Trophoblast cell (in vitro differentiated cells and primary cell): Measurements from ENCODE around the gene ARID5A.
"Not testable (repeated sequence)": the region's sequence is repeated elsewhere in the genome, so short reads cannot be mapped to it uniquely, and the experiment has no call there.

Experiments
- DNase-seq, 2 donors: peaks; one replicate each; pipeline ENCODE4 v3.0.0-alpha.2; 2016
- H2AFZ ChIP-seq: 2 replicates; pipeline ENCODE4 v1.6.1; 2013; ENCODE audit warnings: low read length, moderate library complexity, mild to moderate bottlenecking; ENCODE audit not compliant: insufficient read depth, poor library complexity
- H2AK5ac ChIP-seq: 2 replicates; pipeline ENCODE4 v1.6.1; 2013; ENCODE audit warnings: mild to moderate bottlenecking, low read length
- H2BK120ac ChIP-seq: 2 replicates; pipeline ENCODE4 v1.6.1; 2013; ENCODE audit warnings: low read length, mild to moderate bottlenecking, moderate library complexity; ENCODE audit not compliant: insufficient read depth, poor library complexity
- H2BK12ac ChIP-seq: 2 replicates; pipeline ENCODE4 v1.6.1; 2013; ENCODE audit warnings: mild to moderate bottlenecking, low read length, moderate library complexity
- H2BK5ac ChIP-seq: 2 replicates; pipeline ENCODE4 v1.6.1; 2013; ENCODE audit warnings: low read length, low read depth, moderate library complexity, mild to moderate bottlenecking; ENCODE audit not compliant: poor library complexity
- H3K14ac ChIP-seq: 2 replicates; pipeline ENCODE4 v1.6.1; 2013; ENCODE audit warnings: mild to moderate bottlenecking, low read length
- H3K18ac ChIP-seq: 2 replicates; pipeline ENCODE4 v1.6.1; 2013; ENCODE audit warnings: mild to moderate bottlenecking, low read length
- H3K23ac ChIP-seq: 2 replicates; pipeline ENCODE4 v1.6.1; 2013; ENCODE audit warnings: low read length
- H3K27ac ChIP-seq: 2 replicates; pipeline ENCODE4 v1.5.1; 2013; ENCODE audit warnings: low read depth, mild to moderate bottlenecking, inconsistent platforms, low read length, moderate library complexity
- H3K27me3 ChIP-seq: 2 replicates; pipeline ENCODE4 v1.6.1; 2013; ENCODE audit warnings: inconsistent platforms, mild to moderate bottlenecking, low read length, moderate library complexity; ENCODE audit not compliant: insufficient read depth
- H3K36me3 ChIP-seq, 2 experiments: 1 replicate in 1 of 2; 2 replicates in 1 of 2; pipeline ENCODE4 v1.6.1; 2013; ENCODE audit warnings: low read length in 2 of 2, mild to moderate bottlenecking in 2 of 2, moderate library complexity in 1 of 2; ENCODE audit not compliant: insufficient read depth in 2 of 2, control insufficient read depth in 1 of 2
- H3K4ac ChIP-seq: 2 replicates; pipeline ENCODE4 v1.6.1; 2013; ENCODE audit warnings: low read depth, mild to moderate bottlenecking, low read length, moderate library complexity
- H3K4me1 ChIP-seq, 2 experiments: 1 replicate in 1 of 2; 2 replicates in 1 of 2; pipeline ENCODE4 v1.6.1; 2013; ENCODE audit warnings: low read length in 2 of 2, mild to moderate bottlenecking in 2 of 2, moderate library complexity in 1 of 2; ENCODE audit not compliant: insufficient read depth in 2 of 2, control insufficient read depth in 1 of 2
- H3K4me2 ChIP-seq: 2 replicates; pipeline ENCODE4 v1.6.1; 2013; ENCODE audit warnings: inconsistent platforms, mild to moderate bottlenecking, low read length, moderate library complexity
- H3K4me3 ChIP-seq: 2 replicates; pipeline ENCODE4 v1.5.1; 2013; ENCODE audit warnings: mild to moderate bottlenecking, low read depth, low read length, inconsistent platforms
- H3K79me1 ChIP-seq: one replicate; pipeline ENCODE4 v1.6.1; 2013; ENCODE audit warnings: low read length
- H3K79me2 ChIP-seq: 2 replicates; pipeline ENCODE4 v1.6.1; 2013; ENCODE audit warnings: low read length, mild to moderate bottlenecking; ENCODE audit not compliant: control insufficient read depth, insufficient read depth, poor library complexity
- H3K9ac ChIP-seq: 2 replicates; pipeline ENCODE4 v1.6.1; 2013; ENCODE audit warnings: mild to moderate bottlenecking, low read length
- H3K9me3 ChIP-seq: 2 replicates; pipeline ENCODE4 v1.6.1; 2013; ENCODE audit warnings: low read depth, mild to moderate bottlenecking, control low read depth, inconsistent platforms, low read length; ENCODE audit not compliant: insufficient read depth
- H4K12ac ChIP-seq: 2 replicates; pipeline ENCODE4 v1.6.1; 2013; ENCODE audit warnings: low read depth, mild to moderate bottlenecking, low read length, moderate library complexity
- H4K8ac ChIP-seq: 2 replicates; pipeline ENCODE4 v1.6.1; 2013; ENCODE audit warnings: low read depth, mild to moderate bottlenecking, low read length, moderate library complexity
- H4K91ac ChIP-seq: one replicate; pipeline ENCODE4 v1.6.1; 2013; ENCODE audit warnings: low read depth, mild to moderate bottlenecking, low read length, moderate library complexity
- WGBS: extraction: QIAGEN DNeasy Blood & Tissue Kit; methylation state at CpG from one replicate; pipeline ENCODE4 v1.1.7; 2013; ENCODE audit warnings: missing lambda C conversion rate; ENCODE audit not compliant: insufficient read length, insufficient coverage; ENCODE audit errors: extremely low coverage; 5-methylcytosine and 5-hydroxymethylcytosine counted together

ARID5A gene

GRCh38 chr2:96551605-96552314 is 15.2 kb downstream of the ARID5A start:
- no peak overlapping the region for H3K27ac ChIP-seq
- no CpG with 5 or more reads among the region's 25 CpGs for WGBS
- no peaks in the 10 kb centered on the region for H3K9me3 ChIP-seq
- H3K4ac ChIP-seq = no peak overlapping the region
- no peaks in the 10 kb centered on the region for H3K27me3 ChIP-seq
- no peak overlapping the region for H3K18ac ChIP-seq
- H3K4me1 ChIP-seq = peaks cover 5 to 6% of the 10 kb centered on the region in 2 experiments
- H3K4me2 ChIP-seq = no peak overlapping the region
- no peak overlapping the region for H3K9ac ChIP-seq
- no peak overlapping the region for H2AFZ ChIP-seq
- no peaks in the 10 kb centered on the region for H3K36me3 ChIP-seq
- DNase-seq = no peak
- H4K91ac ChIP-seq = no peak overlapping the region
- no peaks in the 10 kb centered on the region for H3K79me2 ChIP-seq
- no peak overlapping the region for H2BK120ac ChIP-seq
- no peak overlapping the region for H3K4me3 ChIP-seq
- no peak overlapping the region for H2BK5ac ChIP-seq
- no peak overlapping the region for H3K14ac ChIP-seq
- H3K79me1 ChIP-seq = no peaks in the 10 kb centered on the region
- no peak overlapping the region for H3K23ac ChIP-seq
- no peak overlapping the region for H2BK12ac ChIP-seq
- H2AK5ac ChIP-seq = no peak overlapping the region
- no peak overlapping the region for H4K8ac ChIP-seq
- H4K12ac ChIP-seq = no peak overlapping the region

DNA sequence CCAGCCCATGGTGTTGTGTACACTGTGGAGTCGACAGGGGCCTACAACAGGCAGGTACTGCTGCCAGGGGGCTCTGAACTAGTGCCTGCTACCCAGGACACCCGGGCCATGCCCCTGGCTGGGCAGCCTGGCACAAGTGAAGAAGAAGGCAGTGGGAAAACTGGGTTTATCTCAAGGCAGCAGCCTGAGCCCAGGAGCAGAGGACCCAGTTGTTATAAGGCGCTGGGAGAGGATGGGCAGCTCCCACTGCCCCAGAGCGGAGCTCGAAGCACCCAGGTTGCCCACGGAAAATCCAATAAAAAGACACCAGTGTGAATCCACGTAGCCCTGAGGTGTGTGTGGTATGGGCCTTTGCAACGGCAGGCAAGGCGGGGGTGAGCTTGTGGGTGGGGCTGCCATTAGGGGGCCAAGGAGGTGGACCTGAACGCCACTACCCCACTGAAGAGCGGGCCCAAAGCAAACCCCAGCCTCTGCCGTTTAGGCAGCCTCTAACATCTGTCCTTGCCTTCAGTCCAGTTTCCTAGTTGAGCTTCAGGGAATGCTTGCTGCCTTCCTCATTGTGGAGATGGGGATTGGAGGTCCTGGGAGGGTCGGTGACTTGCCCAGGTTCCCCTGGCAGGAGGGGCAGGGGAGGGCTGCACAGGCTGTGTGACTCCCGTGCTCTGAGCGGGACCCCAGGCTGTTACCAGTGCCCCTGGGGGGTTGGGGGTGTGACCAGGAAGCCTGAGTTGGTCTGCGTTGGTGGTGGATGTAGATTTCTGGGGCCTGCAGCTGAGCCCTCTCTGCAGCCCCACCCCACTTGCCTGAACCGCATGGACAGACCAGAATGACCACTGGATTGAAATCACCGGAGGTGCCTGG is 16.0 kb downstream of the ARID5A start:
- Histone ChIP-seq H3K4me3 (no peak overlapping the region), H3K18ac (no peak overlapping the region), H3K9ac (no peak overlapping the region), H4K91ac (no peak overlapping the region), H3K4ac (no peak overlapping the region), H2AK5ac (no peak overlapping the region), H3K4me2 (no peak overlapping the region), H2AFZ (no peak overlapping the region), H3K27ac (no peak overlapping the region), H2BK120ac (no peak overlapping the region), H3K4me1 (peaks cover 5 to 6% of the 10 kb centered on the region in 2 experiments), H4K12ac (no peak overlapping the region), H4K8ac (no peak overlapping the region), H2BK12ac (no peak overlapping the region), H3K79me1 (no peaks in the 10 kb centered on the region), H3K23ac (no peak overlapping the region), H3K9me3 (no peaks in the 10 kb centered on the region), H2BK5ac (no peak overlapping the region), H3K79me2 (no peaks in the 10 kb centered on the region), H3K36me3 (no peaks in the 10 kb centered on the region), H3K27me3 (no peaks in the 10 kb centered on the region), H3K14ac (no peak overlapping the region)
- DNase-seq = no peak
- no CpG with 5 or more reads among the region's 18 CpGs for WGBS

GRCh38 chr2:96553176-96553956 is 16.8 kb downstream of the ARID5A start:
- Histone ChIP-seq H4K91ac (no peak overlapping the region), H3K36me3 (no peaks in the 10 kb centered on the region), H3K79me1 (no peaks in the 10 kb centered on the region), H3K14ac (no peak overlapping the region), H3K4me2 (no peak overlapping the region), H2AK5ac (no peak overlapping the region), H3K4me3 (no peak overlapping the region), H3K4me1 (peaks cover 5 to 6% of the 10 kb centered on the region in 2 experiments), H3K9me3 (no peaks in the 10 kb centered on the region), H2AFZ (no peak overlapping the region), H3K79me2 (no peaks in the 10 kb centered on the region), H3K4ac (no peak overlapping the region), H2BK120ac (no peak overlapping the region), H3K23ac (no peak overlapping the region), H3K27me3 (no peaks in the 10 kb centered on the region), H2BK12ac (no peak overlapping the region), H3K27ac (no peak overlapping the region), H3K9ac (no peak overlapping the region), H3K18ac (no peak overlapping the region), H2BK5ac (no peak overlapping the region), H4K12ac (no peak overlapping the region), H4K8ac (no peak overlapping the region)
- DNase-seq = no peak
- no CpG with 5 or more reads among the region's 16 CpGs for WGBS

- not testable (repeated sequence) for H3K23ac ChIP-seq, H2AK5ac ChIP-seq, H2BK12ac ChIP-seq, H3K4me2 ChIP-seq, H2AFZ ChIP-seq, H4K12ac ChIP-seq, H3K27me3 ChIP-seq, H3K9me3 ChIP-seq, H3K18ac ChIP-seq, H3K27ac ChIP-seq, H3K14ac ChIP-seq, H2BK120ac ChIP-seq, H3K79me2 ChIP-seq, H3K9ac ChIP-seq, H3K79me1 ChIP-seq, H4K8ac ChIP-seq, H3K4ac ChIP-seq, H3K36me3 ChIP-seq, DNase-seq, H2BK5ac ChIP-seq, H4K91ac ChIP-seq, H3K4me3 ChIP-seq, H3K4me1 ChIP-seq
- WGBS = no CpG with 5 or more reads among the region's 9 CpGs
These were observed 17.4 kb downstream of the ARID5A start for GRCh38 chr2:96553957-96554292.
